Ectodermal cell (in vitro differentiated cells): Measurements from ENCODE around the gene PGAM2.

Experiments
- H3K27ac ChIP-seq: 2 replicates; pipeline ENCODE4 v1.7.0; 2013; ENCODE audit warnings: mild to moderate bottlenecking, low read depth, low read length; ENCODE audit not compliant: insufficient read depth, poor library complexity, severe bottlenecking
- H3K27me3 ChIP-seq: 2 replicates; pipeline ENCODE4 v1.7.0; 2013; ENCODE audit warnings: mild to moderate bottlenecking, low read length; ENCODE audit not compliant: insufficient read depth, control insufficient read depth, poor library complexity, severe bottlenecking
- H3K36me3 ChIP-seq: one replicate; pipeline ENCODE4 v1.7.0; 2013; ENCODE audit warnings: low read length; ENCODE audit not compliant: control insufficient read depth, insufficient read depth
- H3K4me1 ChIP-seq: one replicate; pipeline ENCODE4 v1.7.0; 2013; ENCODE audit warnings: low read length; ENCODE audit not compliant: control insufficient read depth, insufficient read depth
- H3K4me3 ChIP-seq: 2 replicates; pipeline ENCODE4 v1.7.0; 2013; ENCODE audit warnings: low read depth, low read length, control low read depth; ENCODE audit not compliant: insufficient read depth
- H3K9me3 ChIP-seq: 2 replicates; pipeline ENCODE4 v1.7.0; 2013; ENCODE audit warnings: mild to moderate bottlenecking, low read length, moderate library complexity; ENCODE audit not compliant: control insufficient read depth
- WGBS, 2 experiments: methylation state at CpG; one replicate each; pipeline ENCODE4 v1.1.7; 2013; ENCODE audit warnings: missing lambda C conversion rate in 2 of 2; 5-methylcytosine and 5-hydroxymethylcytosine counted together

The PGAM2 gene

DNA sequence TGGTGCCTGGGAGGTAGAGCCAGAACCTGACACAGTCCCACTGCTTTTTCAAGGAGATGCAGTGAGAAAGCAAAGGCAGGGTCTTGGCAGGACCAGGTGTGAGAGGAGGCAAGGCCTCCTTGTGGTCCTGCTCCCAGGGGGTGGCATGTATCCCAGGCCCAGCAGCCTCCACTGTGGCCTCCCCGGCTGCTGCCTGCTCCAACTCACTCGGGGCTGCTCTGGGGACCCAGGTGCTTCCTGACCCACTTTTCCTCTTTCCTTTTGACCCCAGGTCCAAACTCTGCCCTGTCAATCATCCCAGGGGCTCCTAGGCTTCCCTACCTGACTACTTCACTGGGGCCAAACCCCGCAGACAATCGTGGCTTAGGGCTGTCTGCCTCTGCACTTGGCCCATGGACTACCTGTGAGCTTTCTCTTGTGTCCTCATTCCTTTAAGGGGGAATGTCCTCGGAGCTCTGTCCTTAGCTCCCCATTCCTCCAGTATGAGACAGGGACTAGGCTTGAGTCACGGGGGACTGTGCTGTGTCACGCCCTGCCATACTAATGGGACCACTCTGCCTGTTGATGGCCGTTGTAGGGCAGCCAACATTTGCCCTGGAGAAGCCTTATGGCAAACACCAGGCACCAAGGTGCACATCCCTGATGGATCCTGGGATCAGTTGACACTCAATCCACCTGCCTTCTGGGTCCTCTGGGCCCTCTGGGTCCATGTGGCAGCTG, 37.6 kb upstream of the PGAM2 start:
- H3K4me1 ChIP-seq: peaks cover 14% of the 10 kb centered on the region
- no peak overlapping the region for H3K27ac ChIP-seq
- H3K27me3 ChIP-seq: peaks cover 30% of the 10 kb centered on the region
- 82 to 85% methylated on average over 8 of the region's 8 CpGs for WGBS, 2 experiments
- no peak overlapping the region for H3K4me3 ChIP-seq
- H3K36me3 ChIP-seq: no peaks in the 10 kb centered on the region
- H3K9me3 ChIP-seq: no peaks in the 10 kb centered on the region

DNA sequence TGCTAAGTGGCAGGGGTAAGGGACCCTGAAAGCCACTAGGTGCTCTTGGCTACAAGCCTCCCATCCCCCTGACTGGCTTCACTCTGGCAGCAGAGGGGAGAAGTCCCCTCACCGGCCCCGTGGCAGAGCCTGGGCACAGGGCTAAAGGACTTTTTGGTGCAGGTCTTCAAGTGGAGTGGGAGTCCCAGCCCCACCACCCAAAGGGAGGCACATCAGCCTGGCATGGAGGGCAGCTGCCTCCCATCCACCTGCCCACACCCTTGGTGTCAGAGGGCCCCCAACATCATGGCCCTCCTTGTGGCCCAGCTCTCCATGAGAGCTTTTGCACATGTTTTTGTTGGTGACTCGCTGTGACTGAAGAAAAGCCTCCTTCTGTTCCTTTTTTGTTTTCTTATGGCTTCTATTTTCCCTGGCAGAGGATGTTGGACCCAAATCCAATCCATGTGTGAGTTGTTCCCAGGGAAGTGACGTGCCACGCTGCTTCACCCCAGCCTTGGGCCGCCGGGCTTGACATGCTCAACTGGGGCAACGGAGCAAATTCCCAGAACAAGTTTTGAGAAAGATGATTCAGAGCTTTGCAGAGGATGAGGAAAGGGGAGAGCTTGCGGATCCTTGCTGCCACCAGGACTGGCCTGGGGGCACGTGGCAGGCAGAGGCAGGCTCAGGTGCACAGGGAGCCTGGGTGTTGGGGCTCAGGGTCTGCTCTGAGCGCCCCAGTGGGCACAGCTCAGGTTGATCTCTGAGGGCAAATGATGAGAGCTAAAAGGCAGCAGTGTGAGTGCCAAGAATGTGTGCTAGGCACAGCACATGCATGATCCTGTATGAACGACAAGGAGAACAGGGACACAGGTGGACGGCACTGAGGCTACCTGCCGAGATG, 36.8 kb upstream of the PGAM2 start:
- H3K27ac ChIP-seq: no peak overlapping the region
- H3K4me1 ChIP-seq: peaks cover 14% of the 10 kb centered on the region
- H3K27me3 ChIP-seq: peaks cover 30% of the 10 kb centered on the region
- H3K4me3 ChIP-seq: no peak overlapping the region
- WGBS, 2 experiments: 92 to 94% methylated on average over 14 of the region's 14 CpGs
- H3K9me3 ChIP-seq: no peaks in the 10 kb centered on the region
- H3K36me3 ChIP-seq: no peaks in the 10 kb centered on the region

DNA sequence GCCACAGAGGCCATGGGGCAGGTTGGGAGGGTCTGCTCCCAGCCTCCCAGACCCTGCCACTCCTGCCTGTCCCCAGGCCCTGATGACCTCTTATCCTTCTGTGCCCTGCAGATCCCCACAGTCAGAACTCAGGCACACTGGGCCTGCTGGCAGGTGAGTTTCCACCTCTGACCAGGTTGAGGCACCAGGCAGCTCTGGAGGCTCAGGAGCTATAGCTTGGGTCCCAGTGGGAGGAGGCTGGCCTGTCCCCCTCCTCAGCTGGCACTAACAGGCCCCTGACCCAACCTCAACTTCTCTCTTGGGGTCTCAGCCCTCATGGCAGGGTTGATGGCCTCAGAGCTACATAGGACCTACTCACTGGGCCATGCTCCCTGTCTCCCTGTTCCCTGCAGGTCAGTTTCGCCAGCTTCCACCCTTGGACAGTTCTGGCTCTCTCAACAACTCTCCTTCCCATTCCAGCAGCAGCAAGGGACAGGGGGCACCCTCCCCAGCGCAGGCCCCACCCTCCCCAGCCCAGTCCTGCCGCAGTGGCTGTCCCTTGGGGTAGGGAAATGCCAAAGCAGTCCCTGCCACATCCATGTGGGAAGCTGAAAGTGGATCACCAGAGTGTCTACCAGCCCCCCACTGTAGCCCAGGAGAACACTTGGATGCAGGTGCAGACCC, 36.1 kb upstream of the PGAM2 start:
- H3K9me3 ChIP-seq: no peaks in the 10 kb centered on the region
- 91% methylated on average over 3 of the region's 3 CpGs for WGBS, 2 experiments
- H3K36me3 ChIP-seq: no peaks in the 10 kb centered on the region
- H3K27me3 ChIP-seq: peaks cover 30% of the 10 kb centered on the region
- H3K27ac ChIP-seq: no peak overlapping the region
- H3K4me3 ChIP-seq: no peak overlapping the region
- peaks cover 14% of the 10 kb centered on the region for H3K4me1 ChIP-seq

DNA sequence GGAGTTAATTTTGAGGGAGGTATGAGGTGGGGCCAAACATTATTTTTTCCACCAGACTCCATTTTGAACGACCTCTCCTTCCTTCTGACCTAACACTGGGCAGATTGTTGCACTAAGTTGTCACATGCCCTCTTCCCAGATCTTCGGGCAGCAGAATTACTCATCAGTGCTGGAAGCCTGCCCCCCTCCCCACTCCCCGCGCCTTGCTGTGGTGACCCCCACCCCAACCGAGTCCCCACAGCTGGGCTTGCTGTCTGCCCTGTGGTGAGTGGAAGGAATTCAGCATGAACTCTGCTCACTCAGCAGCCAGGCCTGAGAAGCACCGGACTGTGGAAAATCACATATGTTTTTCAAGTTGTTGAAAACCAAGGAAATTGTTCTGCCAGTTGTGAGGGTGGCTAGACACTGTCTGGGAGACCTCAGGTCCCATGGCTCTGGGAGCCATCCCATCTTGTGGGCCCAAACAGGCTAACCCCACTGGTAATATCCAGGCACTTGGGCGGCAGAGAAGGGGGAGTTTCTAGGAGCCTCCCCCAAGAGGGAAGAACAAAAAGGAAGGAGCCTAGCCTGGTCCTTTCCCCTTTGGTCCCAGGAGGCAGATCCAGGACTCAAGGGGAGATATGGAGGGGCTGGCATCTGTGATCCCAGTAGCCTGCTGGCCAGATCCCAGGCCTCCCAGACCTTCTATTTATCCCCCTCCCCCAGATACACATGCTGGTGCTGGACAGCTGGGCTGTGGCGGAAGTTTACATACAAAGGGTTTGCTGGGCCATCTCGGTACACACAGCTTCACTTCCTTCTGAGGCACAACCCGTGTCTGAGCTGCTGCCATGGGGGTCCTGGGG, 35.3 kb upstream of the PGAM2 start:
- WGBS, 2 experiments: 89 to 90% methylated on average over 8 to 10 of the region's 10 CpGs
- Histone ChIP-seq H3K27ac (no peak overlapping the region), H3K9me3 (no peaks in the 10 kb centered on the region), H3K36me3 (no peaks in the 10 kb centered on the region), H3K4me3 (no peak overlapping the region), H3K27me3 (peaks cover 27% of the 10 kb centered on the region), H3K4me1 (peaks cover 14% of the 10 kb centered on the region)

DNA sequence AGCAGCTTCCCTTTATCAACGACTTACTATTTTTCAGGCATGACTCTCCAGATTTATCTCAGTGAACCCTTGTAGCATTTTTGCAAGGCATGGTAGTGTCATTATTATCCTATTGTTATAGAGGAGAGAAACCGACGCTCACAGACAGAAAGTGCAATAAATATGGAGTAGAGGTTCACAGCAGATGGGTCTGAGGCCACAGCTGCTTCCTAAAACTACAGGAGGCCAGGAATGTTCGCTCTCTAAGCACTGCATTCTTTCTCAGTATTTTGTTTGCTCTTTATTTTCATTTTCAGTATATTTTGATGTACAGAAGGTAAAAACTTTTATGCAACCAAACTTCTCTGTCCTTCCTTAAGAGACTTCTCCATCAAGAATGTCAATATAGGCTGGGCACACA, 34.3 kb upstream of the PGAM2 start:
- H3K4me1 ChIP-seq: peaks cover 6% of the 10 kb centered on the region
- 86 to 90% methylated on average over 3 of the region's 4 CpGs for WGBS, 2 experiments

DNA sequence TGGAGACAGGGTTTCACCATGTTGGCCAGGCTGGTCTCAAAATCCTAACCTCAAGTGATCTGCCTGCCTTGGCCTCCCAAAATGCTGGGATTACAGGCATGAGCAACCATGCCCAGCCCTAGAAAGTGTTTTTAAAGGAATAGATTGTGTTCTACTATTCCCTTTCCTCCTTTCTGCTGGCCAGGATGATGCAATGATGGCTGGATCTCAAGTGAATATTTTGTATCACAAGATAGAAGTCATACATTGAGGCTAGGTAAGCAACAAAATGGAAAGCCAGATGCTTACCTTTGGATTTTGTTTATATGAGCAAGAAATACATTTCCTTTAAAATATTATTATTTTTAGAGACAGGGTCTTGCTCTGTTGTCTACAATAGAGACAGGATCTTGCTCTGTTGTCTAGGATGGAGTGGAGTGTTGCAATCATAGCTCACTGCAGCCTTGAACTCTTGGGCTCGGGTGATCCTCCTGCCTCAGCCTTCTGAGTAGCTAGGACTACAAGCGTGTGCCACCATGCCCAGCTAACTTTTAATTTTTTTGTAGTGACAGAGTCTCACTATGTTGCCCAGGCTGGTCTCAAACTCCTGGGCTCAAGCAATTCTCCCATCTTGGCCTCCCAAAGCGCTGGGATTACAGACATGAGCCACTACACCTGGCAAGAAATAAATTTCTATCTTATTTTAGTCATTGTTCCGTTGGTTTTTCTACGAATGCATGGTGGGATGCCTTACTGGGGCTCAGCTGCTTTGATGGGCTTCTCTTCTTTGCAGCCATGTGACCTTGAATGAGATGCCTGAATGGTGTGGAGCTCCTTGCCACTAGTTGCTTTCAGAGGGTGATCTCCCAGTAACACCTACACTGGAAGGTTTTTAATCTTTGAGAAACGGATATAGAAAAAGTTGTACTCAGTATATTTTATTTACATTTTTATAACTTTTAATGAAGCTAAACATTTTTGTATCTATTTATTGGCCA, 33.0 kb upstream of the PGAM2 start:
- Histone ChIP-seq H3K9me3 (no peaks in the 10 kb centered on the region), H3K4me1 (peaks cover 6% of the 10 kb centered on the region), H3K27ac (no peak overlapping the region), H3K4me3 (no peak overlapping the region), H3K36me3 (no peaks in the 10 kb centered on the region), H3K27me3 (peaks cover 6% of the 10 kb centered on the region)
- 90 to 95% methylated on average over 5 of the region's 6 CpGs for WGBS, 2 experiments

More for the DNA sequence above, 34.3 kb upstream of the PGAM2 start:
- Histone ChIP-seq H3K36me3 (no peaks in the 10 kb centered on the region), H3K27me3 (peaks cover 17% of the 10 kb centered on the region), H3K9me3 (no peaks in the 10 kb centered on the region), H3K27ac (no peak overlapping the region), H3K4me3 (no peak overlapping the region)

DNA sequence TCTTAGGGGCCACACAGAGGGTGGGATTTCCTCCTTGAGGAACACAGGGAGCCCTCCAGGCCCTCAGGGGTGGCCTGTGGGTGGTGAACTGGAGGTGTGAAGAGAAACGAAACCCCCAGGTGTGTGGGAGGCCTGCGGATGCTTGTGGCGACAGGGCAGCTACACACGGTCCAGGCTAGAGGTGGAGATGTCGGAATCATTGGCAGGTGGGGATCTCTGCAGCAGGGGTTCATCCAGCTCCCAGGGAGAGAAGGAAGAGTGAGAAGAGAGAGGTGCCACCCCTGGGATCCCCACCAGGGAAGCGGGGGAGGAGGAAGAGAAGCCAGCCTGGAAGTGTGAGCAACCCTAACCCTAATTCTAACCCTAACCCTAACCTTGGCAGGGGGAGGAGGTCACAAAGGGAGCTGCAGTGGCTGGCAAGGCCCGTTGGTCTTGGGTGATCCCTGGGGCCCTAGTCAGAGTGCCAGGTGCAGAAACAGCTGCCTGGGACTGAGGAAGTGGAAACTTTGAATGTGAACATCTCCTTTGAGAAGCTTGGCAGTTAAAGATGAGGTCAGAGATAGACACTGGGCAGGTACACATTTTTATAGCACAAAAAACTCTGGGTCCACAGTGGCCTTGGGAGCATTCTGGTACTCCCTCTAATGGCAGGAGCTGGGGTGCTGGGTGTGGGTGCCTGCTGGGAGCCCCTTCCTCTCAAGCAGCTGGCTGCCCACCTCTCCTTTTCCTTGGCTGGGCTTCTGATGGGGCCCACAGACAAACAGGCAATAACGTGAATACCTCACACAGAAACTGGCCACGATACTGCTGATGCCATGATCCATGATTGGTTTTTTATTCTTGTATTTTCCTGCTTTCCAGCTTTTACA, 31.9 kb upstream of the PGAM2 start:
- H3K9me3 ChIP-seq: no peaks in the 10 kb centered on the region
- no peak overlapping the region for H3K27ac ChIP-seq
- no peaks in the 10 kb centered on the region for H3K27me3 ChIP-seq
- H3K36me3 ChIP-seq: no peaks in the 10 kb centered on the region
- no peak overlapping the region for H3K4me3 ChIP-seq
- WGBS, 2 experiments: 90 to 91% methylated on average over 9 of the region's 9 CpGs
- peaks cover 6% of the 10 kb centered on the region for H3K4me1 ChIP-seq

DNA sequence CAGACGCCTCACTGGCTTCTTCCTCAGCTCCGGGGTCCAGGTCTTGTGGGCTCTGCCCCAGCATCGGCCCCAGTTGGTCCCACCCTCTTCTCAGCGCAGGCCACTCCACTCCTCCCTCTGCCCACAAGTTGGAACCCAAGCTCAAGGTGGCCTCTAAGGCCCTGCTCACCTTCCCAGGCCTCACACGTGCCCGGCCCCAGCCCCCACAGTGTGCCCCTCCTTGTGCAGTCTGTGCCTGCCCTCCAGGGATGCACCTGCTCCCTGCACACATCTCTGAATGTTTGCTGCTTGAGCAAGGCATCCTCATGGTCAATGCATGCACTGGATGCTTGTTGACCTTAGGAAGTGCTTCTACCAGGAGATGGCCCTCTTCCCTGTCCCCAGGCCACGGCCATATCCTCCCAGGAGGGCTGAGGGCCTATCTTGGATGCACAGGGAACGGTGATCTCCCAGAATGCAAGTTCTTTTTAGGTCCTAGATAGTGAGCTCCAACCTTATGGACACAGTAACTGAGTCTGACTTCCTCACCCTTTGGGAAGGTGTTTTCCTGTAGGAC, 31.0 kb upstream of the PGAM2 start:
- H3K27me3 ChIP-seq: no peaks in the 10 kb centered on the region
- H3K9me3 ChIP-seq: no peaks in the 10 kb centered on the region
- H3K4me1 ChIP-seq: peaks cover 6% of the 10 kb centered on the region
- no peaks in the 10 kb centered on the region for H3K36me3 ChIP-seq
- no peak overlapping the region for H3K4me3 ChIP-seq
- no peak overlapping the region for H3K27ac ChIP-seq
- WGBS, 2 experiments: 88% methylated on average over 8 of the region's 8 CpGs
